Activated CD4-positive, alpha-beta memory T cell treated with anti-CD3 and anti-CD28 coated beads for 36 hours (primary cell): ENCODE measurements around the gene ZNF284. TPM values are rescaled to one million over a fixed set of nuclear protein-coding genes. Genes with fewer than 3 reads are reported as not detected.

ENCODE experiments used
- CTCF ChIA-PET: fragments of 350-600 bp; sonication (Branson Sonifier 250); formaldehyde crosslinking; loops from one replicate; lab custom pipeline; 2021; ENCODE audit warnings: antibody characterized with exemption, inconsistent platforms; lab: Charles Lee
- POLR2A ChIA-PET: fragments of 350-600 bp; sonication (Branson Sonifier 250); formaldehyde crosslinking; loops from one replicate; lab custom pipeline; 2021; ENCODE audit warnings: antibody characterized with exemption; lab: Charles Lee
- DNase-seq: peaks from one replicate; pipeline ENCODE4 v3.0.0-alpha.2; 2020
- H3K27ac Mint-ChIP-seq: one replicate; pipeline ENCODE4 v1.8.0; 2021; ENCODE audit warnings: mixed read lengths
- H3K27me3 Mint-ChIP-seq: one replicate; pipeline ENCODE4 v1.8.0; 2021; ENCODE audit warnings: mixed read lengths
- H3K36me3 Mint-ChIP-seq: one replicate; pipeline ENCODE4 v1.8.0; 2021; ENCODE audit warnings: mixed read lengths
- H3K4me1 Mint-ChIP-seq: one replicate; pipeline ENCODE4 v1.8.0; 2021; ENCODE audit warnings: low read depth, mixed read lengths
- H3K4me3 Mint-ChIP-seq: one replicate; pipeline ENCODE4 v1.8.0; 2021; ENCODE audit warnings: mild to moderate bottlenecking, mixed read lengths
- H3K9me3 Mint-ChIP-seq: one replicate; pipeline ENCODE4 v1.8.0; 2021; ENCODE audit warnings: mixed read lengths
- intact Hi-C: fragments of 100-400 bp; cut with micrococcal nuclease; formaldehyde crosslinking; loops from one replicate; pipeline ENCODE4 v1.15.1; 2023
- total RNA-seq, 2 experiments: library from RNA; stranded (reverse); gene quantifications; one replicate each; pipeline ENCODE4 v1.2.3, GENCODE V29; 2021

ZNF284 gene
- total RNA-seq, result 1 to 10 TPM; 1.1 to 1.4 TPM

- ChIA-PET CTCF (no interaction called here), POLR2A (no interaction called here)
- peak; percentile 87 for DNase-seq
- H3K27me3 Mint-ChIP-seq, result no peaks in the 10 kb centered on the region
- H3K9me3 Mint-ChIP-seq, result peaks cover 35% of the 10 kb centered on the region
- intact Hi-C loops, result loop anchor here (1.0 kb wide), 4 partner anchors 22 to 245 kb away; partner anchors contain the start of genes ZNF222, ZNF224, ZNF225 and ZNF283
- peaks cover 20% of the 10 kb centered on the region for H3K4me1 Mint-ChIP-seq
- peak within 1 kb of the TSS; percentile 43 for H3K27ac Mint-ChIP-seq
- peaks cover 26% of the 10 kb centered on the region for H3K36me3 Mint-ChIP-seq
- peak within 1 kb of the TSS; percentile 87 for H3K4me3 Mint-ChIP-seq
Measured at GRCh38 chr19:44071824-44072542, at the start of gene ZNF284. ZNF284 (plus strand) TSS chr19:44072159; CDS start chr19:44076390, 4,231 bp downstream.

- POLR2A ChIA-PET, result no interaction called here
- H3K27me3 Mint-ChIP-seq, result peaks cover 2% of the 10 kb centered on the region
Measured at GRCh38 chr19:44024900-44025216, 47.1 kb upstream of the ZNF284 start.

GRCh38 chr19:44025217-44025936 lies 46.6 kb upstream of the ZNF284 start, which contains the start of gene ZNF222:
ZNF222 (plus strand) TSS chr19:44025379; CDS start chr19:44025437, 58 bp downstream.
- peak; percentile 90 for DNase-seq
- Mint-ChIP-seq H3K36me3 (peaks cover 49% of the 10 kb centered on the region), H3K27ac (peak within 1 kb of the TSS; percentile 60), H3K4me3 (peak within 1 kb of the TSS; percentile 90), H3K27me3 (peaks cover 2% of the 10 kb centered on the region), H3K4me1 (peaks cover 18% of the 10 kb centered on the region), H3K9me3 (peaks cover 28% of the 10 kb centered on the region)
- CTCF ChIA-PET, result no interaction called here
- POLR2A ChIA-PET, result no interaction called here
- intact Hi-C loops, result loop anchor here (1.0 to 5.0 kb wide), 5 partner anchors 22 to 181 kb away; partner anchors contain the start of genes ZNF224, ZNF226 and ZNF284

More at GRCh38 chr19:44024900-44025216, 47.1 kb upstream of the ZNF284 start:
- H3K36me3 Mint-ChIP-seq, result peaks cover 43% of the 10 kb centered on the region
- peak overlapping the region; percentile 90 for H3K4me3 Mint-ChIP-seq
- DNase-seq, result no peak
- CTCF ChIA-PET, result no interaction called here
- H3K27ac Mint-ChIP-seq, result no peak overlapping the region
- intact Hi-C loops, result loop anchor here (1.0 to 5.0 kb wide), 5 partner anchors 22 to 182 kb away; partner anchors contain the start of genes ZNF224, ZNF226 and ZNF284
- H3K9me3 Mint-ChIP-seq, result peaks cover 24% of the 10 kb centered on the region
- peaks cover 18% of the 10 kb centered on the region for H3K4me1 Mint-ChIP-seq

- intact Hi-C loops, result loop anchor here (5.0 kb wide), 1 partner anchor 141 kb away; the partner anchor contains the start of gene ZNF226
- DNase-seq, result no peak
- CTCF ChIA-PET, result no interaction called here
- Mint-ChIP-seq H3K27ac (no peak overlapping the region), H3K9me3 (peaks cover 41% of the 10 kb centered on the region), H3K4me3 (no peak overlapping the region), H3K4me1 (peaks cover 18% of the 10 kb centered on the region), H3K36me3 (peaks cover 60% of the 10 kb centered on the region), H3K27me3 (no peaks in the 10 kb centered on the region)
- POLR2A ChIA-PET, result no interaction called here
Measured at GRCh38 chr19:44026622-44027021, 45.3 kb upstream of the ZNF284 start.

GRCh38 chr19:44032001-44032610 lies 39.9 kb upstream of the ZNF284 start:
- H3K27me3 Mint-ChIP-seq, result no peaks in the 10 kb centered on the region
- POLR2A ChIA-PET, result no interaction called here
- CTCF ChIA-PET, result no interaction called here
- no peak for DNase-seq
- H3K36me3 Mint-ChIP-seq, result peaks cover 77% of the 10 kb centered on the region
- no peaks in the 10 kb centered on the region for H3K4me1 Mint-ChIP-seq
- H3K4me3 Mint-ChIP-seq, result no peak overlapping the region
- peaks cover 86% of the 10 kb centered on the region for H3K9me3 Mint-ChIP-seq
- intact Hi-C loops, result no loop called here
- H3K27ac Mint-ChIP-seq, result no peak overlapping the region

- intact Hi-C loops, result no loop called here
- H3K4me3 Mint-ChIP-seq, result no peak overlapping the region
- no peaks in the 10 kb centered on the region for H3K4me1 Mint-ChIP-seq
- H3K36me3 Mint-ChIP-seq, result peaks cover 13% of the 10 kb centered on the region
- peaks cover 9% of the 10 kb centered on the region for H3K27me3 Mint-ChIP-seq
- no peak overlapping the region for H3K27ac Mint-ChIP-seq
- H3K9me3 Mint-ChIP-seq, result peaks cover 47% of the 10 kb centered on the region
- POLR2A ChIA-PET, result no interaction called here
- no peak for DNase-seq
- CTCF ChIA-PET, result no interaction called here
Measured at GRCh38 chr19:44042147-44042546, 29.8 kb upstream of the ZNF284 start.

- intact Hi-C loops, result loop anchor here (1.0 kb wide), 2 partner anchors 44 to 49 kb away; partner anchors contain the start of gene ZNF230
- no peak overlapping the region for H3K27ac Mint-ChIP-seq
Measured at GRCh38 chr19:44050740-44051649, 21.0 kb upstream of the ZNF284 start.

GRCh38 chr19:44051650-44052402 lies 20.1 kb upstream of the ZNF284 start, which contains the start of gene ZNF223:
ZNF223 (plus strand) TSS chr19:44052036; CDS start chr19:44055177, 3,141 bp downstream.
- intact Hi-C loops, result loop anchor here (1.0 kb wide), 2 partner anchors 43 to 50 kb away; partner anchors contain the start of gene ZNF230
- peak; percentile 69 for DNase-seq
- Mint-ChIP-seq H3K4me3 (peak within 1 kb of the TSS; percentile 82), H3K27me3 (peaks cover 7% of the 10 kb centered on the region), H3K36me3 (peaks cover 26% of the 10 kb centered on the region), H3K27ac (peak within 1 kb of the TSS; percentile 49), H3K4me1 (peaks cover 14% of the 10 kb centered on the region), H3K9me3 (peaks cover 19% of the 10 kb centered on the region)
- CTCF ChIA-PET, result no interaction called here
- POLR2A ChIA-PET, result no interaction called here

More at GRCh38 chr19:44050740-44051649, 21.0 kb upstream of the ZNF284 start:
- CTCF ChIA-PET, result interaction anchor here (0.9 kb wide), 1 partner anchor 38 kb away, joined by 3 read pairs; no protein-coding TSS in a partner anchor
- H3K4me3 Mint-ChIP-seq, result peak overlapping the region; percentile 82
- peaks cover 7% of the 10 kb centered on the region for H3K27me3 Mint-ChIP-seq
- POLR2A ChIA-PET, result no interaction called here
- H3K36me3 Mint-ChIP-seq, result peaks cover 22% of the 10 kb centered on the region
- peaks cover 18% of the 10 kb centered on the region for H3K9me3 Mint-ChIP-seq
- DNase-seq, result peak; percentile 31
- H3K4me1 Mint-ChIP-seq, result peaks cover 14% of the 10 kb centered on the region

- no peak overlapping the region for H3K27ac Mint-ChIP-seq
- peaks cover 25% of the 10 kb centered on the region for H3K9me3 Mint-ChIP-seq
- H3K4me3 Mint-ChIP-seq, result no peak overlapping the region
- CTCF ChIA-PET, result no interaction called here
- H3K36me3 Mint-ChIP-seq, result peaks cover 56% of the 10 kb centered on the region
- no peak for DNase-seq
- no peaks in the 10 kb centered on the region for H3K27me3 Mint-ChIP-seq
- POLR2A ChIA-PET, result no interaction called here
- peaks cover 9% of the 10 kb centered on the region for H3K4me1 Mint-ChIP-seq
- intact Hi-C loops, result no loop called here
Measured at GRCh38 chr19:44055870-44056269, 16.1 kb upstream of the ZNF284 start.

GRCh38 chr19:44059229-44059628 lies 12.7 kb upstream of the ZNF284 start:
- POLR2A ChIA-PET, result no interaction called here
- no peak overlapping the region for H3K4me3 Mint-ChIP-seq
- DNase-seq, result no peak
- H3K27ac Mint-ChIP-seq, result no peak overlapping the region
- H3K4me1 Mint-ChIP-seq, result no peaks in the 10 kb centered on the region
- intact Hi-C loops, result no loop called here
- peaks cover 41% of the 10 kb centered on the region for H3K9me3 Mint-ChIP-seq
- CTCF ChIA-PET, result no interaction called here
- H3K36me3 Mint-ChIP-seq, result peaks cover 80% of the 10 kb centered on the region
- H3K27me3 Mint-ChIP-seq, result no peaks in the 10 kb centered on the region
